DMS79 (cell line): Measurements from ENCODE around the gene DCAF6.
"Not testable (repeated sequence)": the region's sequence is repeated elsewhere in the genome, so short reads cannot be mapped to it uniquely, and the experiment has no call there.

Experiments used
- DNase-seq: peaks from one replicate; lab custom pipeline; 2025; lab: John Stamatoyannopoulos, UW

The DCAF6 gene

DNA sequence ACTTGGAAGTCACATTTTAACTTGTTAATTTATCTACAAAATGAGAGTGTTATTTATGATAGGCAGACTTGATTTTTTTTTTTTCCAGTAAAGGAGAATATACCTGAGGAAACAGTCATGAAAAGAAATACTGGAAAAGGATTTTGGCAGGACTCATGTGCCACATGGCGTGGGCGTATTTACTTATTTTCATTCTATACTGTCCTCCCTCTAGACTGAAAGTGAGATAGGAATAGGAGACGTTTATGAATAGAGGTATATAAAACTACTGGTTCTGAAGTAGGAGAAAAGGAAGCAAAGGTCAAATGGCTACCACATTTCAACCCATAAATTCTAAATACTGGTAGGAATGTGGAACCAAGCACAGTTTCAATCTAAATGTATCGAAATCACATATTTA lies 95.1 kb downstream of the DCAF6 start:
- DNase-seq, result no peak

GRCh38 chr1:168032029-168032428 lies 95.5 kb downstream of the DCAF6 start:
- no peak for DNase-seq

DNA sequence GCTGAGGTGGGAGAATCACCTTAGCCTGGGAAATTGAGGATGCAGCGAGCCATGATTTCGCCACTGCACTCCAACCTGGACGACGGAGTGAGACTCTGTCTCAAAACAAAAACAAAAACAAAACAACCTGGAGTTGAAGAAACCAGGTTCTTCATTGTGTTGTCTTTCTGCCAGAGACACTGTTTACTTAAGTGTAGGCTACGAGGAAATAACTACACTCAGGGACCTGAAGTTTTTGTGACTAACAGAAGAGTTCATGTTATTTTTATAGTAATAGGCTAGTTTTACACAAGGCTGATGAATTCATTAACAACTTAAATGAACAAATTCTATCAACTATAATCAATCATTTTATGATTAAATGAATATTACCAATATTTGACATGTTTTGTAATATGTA lies 98.9 kb downstream of the DCAF6 start:
- DNase-seq, result no peak

DNA sequence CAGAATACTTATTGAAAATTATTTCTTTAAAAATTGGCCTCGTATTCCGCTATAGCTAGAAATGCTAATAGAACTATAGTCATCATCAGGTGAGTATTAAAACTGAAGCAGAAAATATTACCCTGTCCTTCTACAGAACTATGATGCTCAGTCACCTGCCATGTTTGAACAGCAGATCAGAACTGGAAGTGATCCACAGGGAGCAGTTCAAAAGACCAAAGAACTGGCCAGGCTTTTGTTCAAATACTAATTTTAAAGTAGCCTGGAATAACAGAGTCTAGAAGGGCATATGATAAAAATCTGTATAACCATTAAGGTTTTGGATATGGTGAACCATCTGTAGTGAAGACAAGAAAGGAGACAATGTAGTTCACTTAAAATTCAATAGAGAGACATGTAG lies 105.9 kb downstream of the DCAF6 start:
- DNase-seq, result no peak

DNA sequence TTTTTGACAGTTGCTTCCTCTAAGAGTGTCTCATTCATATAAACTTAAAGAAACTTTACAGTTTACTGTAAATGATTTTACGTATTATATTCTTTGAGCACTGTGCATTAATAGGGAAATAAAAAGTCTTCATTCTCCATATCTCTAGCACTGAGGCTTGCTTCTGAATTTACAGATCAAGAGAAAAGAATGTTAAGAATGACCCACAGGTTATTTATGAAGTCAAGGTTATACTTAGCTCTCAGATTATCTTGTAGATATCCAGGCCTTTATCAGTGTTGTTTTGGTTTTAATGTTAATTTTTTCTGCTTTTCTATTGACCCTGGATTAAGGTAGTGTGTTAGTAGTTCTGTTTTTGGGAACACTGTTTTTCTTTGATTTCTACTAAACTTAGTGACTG lies 108.8 kb downstream of the DCAF6 start:
- DNase-seq, result no peak

GRCh38 chr1:168050307-168050706 lies 113.8 kb downstream of the DCAF6 start:
- peak; percentile 43 for DNase-seq

GRCh38 chr1:168050880-168051279 lies 114.4 kb downstream of the DCAF6 start:
- no peak for DNase-seq

- DNase-seq, result no peak
Observed at GRCh38 chr1:168053681-168054080, 117.2 kb downstream of the DCAF6 start.

- no peak for DNase-seq
Observed at GRCh38 chr1:168054117-168054516, 117.6 kb downstream of the DCAF6 start.

GRCh38 chr1:168056152-168056551 lies 119.7 kb downstream of the DCAF6 start:
- not testable (repeated sequence) for DNase-seq

DNA sequence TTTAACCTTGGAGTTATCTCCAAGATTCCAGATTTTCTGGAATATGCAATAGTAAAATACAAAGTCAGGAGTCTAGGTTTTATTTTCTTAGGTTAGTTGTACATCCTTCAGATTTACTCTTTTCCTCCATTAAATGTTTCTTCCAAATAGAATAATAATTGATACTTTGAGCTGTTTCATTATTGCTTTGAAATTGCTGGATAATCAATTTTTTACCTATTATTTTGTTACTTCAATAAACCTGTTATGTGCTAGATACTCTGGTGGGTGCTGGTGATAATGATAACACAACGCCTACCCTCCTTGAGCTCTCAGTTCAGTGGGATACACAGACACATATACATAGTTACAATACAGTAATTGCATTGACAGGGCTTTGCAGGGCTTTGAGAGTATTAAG lies 120.9 kb downstream of the DCAF6 start:
- DNase-seq, result no peak

- no peak for DNase-seq
Observed at GRCh38 chr1:168057921-168058320, 121.4 kb downstream of the DCAF6 start.

DNA sequence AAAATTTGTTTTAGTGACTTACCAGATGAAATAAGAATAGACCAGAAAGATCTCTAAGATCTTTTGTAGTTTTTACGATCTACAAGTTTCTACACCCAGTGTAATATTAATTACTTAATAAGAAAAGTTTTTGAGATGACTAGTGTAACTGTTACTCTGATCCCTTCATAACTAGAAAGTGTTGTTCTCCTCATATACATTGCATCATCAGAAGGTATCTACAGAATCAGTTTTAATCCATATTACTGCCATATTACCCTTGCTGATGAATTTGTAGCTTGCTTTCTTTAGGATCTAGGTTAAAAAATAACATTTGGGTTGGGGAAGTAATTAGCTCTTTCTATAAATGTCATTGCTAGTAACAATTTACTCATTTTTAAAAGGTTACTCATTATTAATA lies 127.7 kb downstream of the DCAF6 start:
- no peak for DNase-seq

- DNase-seq, result no peak
Observed at GRCh38 chr1:168065506-168065905, 129.0 kb downstream of the DCAF6 start.

GRCh38 chr1:168069384-168069783 lies 132.9 kb downstream of the DCAF6 start:
- DNase-seq, result no peak

GRCh38 chr1:168079761-168080160 lies 143.3 kb downstream of the DCAF6 start:
- no peak for DNase-seq

DNA sequence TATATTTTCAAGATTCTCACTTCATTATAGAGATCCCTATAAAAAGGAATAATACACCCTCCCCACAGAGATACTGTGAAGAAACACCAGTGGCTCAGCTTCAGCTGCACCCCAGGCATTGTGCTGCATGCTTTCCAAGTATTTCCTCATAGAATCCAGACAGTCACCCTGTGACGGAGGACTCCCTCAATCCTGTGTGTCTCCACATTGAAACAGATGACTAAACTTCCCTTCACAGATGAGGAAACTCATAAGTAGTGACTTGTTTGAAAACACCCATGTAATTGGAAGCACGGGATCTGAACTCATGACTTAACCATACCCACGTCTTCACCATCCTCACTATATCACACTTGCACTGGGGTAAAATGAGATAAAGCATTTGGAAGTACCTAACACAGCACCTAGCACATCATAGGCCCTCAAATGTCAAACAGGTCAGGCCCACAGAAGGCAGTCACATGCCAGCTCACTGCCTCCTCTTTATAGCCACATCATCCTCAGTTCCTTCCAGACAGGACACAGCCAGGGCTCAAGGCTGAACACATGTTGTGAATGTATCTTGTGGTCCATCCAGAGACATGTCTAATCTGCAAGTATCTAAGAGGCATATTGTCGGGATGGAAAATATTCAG lies 145.0 kb downstream of the DCAF6 start:
- DNase-seq, result no peak

DNA sequence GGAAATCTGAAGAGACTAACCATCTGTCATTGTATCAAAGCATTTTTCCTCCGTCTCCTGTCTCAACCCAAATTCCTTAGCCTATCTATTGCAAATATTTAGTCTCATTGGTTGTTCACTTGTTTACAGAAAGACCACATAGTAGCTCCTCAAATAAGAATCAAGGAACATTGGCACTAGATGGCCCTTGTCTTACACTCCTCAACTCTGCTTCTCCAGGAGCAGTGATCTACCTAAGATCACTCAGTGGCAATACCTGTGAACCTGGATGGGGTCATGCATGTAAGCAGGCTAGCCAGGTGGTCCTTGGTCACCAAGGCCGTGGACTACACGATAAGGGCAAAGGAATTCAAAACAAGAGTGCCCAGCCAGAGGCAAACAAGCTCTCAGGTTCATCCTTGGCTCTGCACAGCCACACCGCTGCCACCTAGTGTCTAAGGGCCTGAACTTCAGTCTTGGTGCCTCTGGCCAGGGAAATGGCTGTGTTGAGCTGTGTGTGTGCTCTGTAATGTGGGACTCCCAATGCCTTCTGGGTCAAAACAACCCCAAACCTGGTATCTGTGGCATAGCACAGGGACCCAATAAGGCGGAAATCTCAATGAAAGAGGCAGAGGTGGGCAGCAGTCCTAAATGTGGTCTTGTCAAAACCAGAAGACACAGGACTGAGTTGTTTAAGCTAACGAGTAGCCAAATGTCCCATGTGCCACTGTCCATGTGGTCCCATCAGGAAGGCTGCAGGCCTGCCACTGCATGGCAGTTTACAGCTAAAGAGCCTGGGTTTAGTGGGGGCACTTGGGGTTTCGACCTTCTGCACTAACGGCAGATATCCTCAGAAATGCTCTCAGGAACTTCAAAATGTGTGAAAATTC lies 145.8 kb downstream of the DCAF6 start:
- DNase-seq, result peak; percentile 22

DNA sequence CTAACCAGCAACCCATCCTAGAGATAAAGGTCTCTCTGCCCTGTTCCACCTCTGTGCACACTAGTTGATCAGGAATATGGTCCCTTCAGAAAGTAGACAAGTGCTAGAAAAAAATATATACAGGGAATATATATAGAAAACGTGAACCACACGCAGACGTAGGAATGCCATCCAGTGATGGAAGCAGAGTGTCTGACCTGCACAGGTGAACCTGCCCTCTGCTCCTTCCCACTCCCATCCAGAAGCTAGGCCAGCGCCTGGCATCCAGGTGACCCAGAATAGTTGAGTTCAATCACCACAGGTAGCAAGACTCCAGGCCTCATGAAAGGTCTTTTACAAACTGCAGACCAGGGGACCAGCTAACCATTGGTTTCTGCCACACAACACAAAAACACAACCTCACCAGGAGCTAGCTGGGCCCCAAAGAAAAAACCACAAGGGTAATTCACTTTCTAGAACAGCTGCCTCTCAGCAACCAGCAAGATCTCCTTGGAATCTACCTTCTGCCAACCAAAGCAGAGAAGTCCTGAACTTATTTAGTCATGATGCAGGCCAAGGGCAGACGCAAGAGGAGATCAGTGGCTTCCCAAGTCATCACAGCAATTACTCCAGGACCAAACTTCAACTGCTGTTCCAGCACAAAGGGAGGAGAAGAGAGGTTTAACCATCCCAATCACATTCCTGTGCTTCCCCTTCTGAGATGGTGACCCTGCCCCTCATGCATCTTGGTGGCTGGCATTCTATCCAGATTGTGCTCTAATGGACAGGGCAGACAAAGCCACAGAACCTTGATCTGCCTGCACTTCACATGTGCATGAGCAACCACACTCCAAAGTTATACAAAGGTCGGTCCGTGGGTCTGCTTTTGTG lies 147.2 kb downstream of the DCAF6 start:
- no peak for DNase-seq

DNA sequence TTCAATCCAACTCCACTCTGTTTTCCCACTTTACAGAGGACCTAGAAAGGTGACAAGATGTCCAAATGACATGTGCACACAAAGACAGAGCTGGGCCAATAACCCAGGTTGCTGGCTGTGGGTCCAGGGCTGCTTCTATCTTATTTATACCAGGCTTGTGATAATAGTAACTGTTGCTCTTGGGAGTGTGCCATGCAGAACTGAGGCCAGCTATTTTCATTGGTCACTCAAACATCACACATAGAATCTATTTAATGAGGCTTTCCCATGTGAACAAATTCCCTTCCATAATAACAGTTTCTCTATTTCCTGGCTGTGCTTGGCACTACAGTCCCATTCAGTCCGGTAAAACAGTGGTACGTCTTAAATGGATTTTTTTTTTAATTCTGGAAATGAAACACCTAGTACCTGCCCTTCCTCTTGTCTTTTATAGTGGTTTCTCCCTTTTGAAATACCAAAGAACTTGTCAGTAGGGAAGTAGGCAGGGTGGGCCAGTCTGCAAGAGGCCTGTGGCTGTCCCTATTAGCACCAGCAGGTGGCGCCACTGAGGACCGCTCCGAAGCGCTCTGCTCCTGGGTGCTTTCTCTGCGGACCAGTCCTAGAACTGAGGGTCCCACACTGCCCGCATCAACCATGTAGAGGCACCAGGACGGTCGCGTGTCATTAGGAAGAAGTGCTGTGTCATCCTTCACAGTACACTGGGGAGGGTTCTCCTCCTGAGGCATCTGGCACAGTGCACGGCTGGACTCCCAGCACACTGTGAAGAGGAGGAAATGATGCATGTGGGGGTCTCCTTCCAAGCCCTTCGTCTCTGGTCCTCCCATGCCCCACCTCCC lies 148.1 kb downstream of the DCAF6 start:
- DNase-seq, result no peak

GRCh38 chr1:168085401-168085872 lies 149.0 kb downstream of the DCAF6 start:
- no peak for DNase-seq

- DNase-seq, result no peak
Observed at GRCh38 chr1:168086438-168086837, 150.0 kb downstream of the DCAF6 start.
